ENCODE results near the gene KRTAP10-3.

- TF ChIP-seq, protein P1, sequence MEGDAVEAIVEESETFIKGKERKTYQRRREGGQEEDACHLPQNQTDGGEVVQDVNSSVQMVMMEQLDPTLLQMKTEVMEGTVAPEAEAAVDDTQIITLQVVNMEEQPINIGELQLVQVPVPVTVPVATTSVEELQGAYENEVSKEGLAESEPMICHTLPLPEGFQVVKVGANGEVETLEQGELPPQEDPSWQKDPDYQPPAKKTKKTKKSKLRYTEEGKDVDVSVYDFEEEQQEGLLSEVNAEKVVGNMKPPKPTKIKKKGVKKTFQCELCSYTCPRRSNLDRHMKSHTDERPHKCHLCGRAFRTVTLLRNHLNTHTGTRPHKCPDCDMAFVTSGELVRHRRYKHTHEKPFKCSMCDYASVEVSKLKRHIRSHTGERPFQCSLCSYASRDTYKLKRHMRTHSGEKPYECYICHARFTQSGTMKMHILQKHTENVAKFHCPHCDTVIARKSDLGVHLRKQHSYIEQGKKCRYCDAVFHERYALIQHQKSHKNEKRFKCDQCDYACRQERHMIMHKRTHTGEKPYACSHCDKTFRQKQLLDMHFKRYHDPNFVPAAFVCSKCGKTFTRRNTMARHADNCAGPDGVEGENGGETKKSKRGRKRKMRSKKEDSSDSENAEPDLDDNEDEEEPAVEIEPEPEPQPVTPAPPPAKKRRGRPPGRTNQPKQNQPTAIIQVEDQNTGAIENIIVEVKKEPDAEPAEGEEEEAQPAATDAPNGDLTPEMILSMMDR (IDR thresholded peaks at IDR 0.05): no peak
- TF ChIP-seq POLR2AphosphoS5 (IDR thresholded peaks at IDR 0.05; ENCODE audit: low read depth, low read length) (no peak), SIN3A (IDR thresholded peaks at IDR 0.05; ENCODE audit: borderline replicate concordance, insufficient read depth, low read depth, low read length) (no peak)
- TF ChIP-seq, protein P2, sequence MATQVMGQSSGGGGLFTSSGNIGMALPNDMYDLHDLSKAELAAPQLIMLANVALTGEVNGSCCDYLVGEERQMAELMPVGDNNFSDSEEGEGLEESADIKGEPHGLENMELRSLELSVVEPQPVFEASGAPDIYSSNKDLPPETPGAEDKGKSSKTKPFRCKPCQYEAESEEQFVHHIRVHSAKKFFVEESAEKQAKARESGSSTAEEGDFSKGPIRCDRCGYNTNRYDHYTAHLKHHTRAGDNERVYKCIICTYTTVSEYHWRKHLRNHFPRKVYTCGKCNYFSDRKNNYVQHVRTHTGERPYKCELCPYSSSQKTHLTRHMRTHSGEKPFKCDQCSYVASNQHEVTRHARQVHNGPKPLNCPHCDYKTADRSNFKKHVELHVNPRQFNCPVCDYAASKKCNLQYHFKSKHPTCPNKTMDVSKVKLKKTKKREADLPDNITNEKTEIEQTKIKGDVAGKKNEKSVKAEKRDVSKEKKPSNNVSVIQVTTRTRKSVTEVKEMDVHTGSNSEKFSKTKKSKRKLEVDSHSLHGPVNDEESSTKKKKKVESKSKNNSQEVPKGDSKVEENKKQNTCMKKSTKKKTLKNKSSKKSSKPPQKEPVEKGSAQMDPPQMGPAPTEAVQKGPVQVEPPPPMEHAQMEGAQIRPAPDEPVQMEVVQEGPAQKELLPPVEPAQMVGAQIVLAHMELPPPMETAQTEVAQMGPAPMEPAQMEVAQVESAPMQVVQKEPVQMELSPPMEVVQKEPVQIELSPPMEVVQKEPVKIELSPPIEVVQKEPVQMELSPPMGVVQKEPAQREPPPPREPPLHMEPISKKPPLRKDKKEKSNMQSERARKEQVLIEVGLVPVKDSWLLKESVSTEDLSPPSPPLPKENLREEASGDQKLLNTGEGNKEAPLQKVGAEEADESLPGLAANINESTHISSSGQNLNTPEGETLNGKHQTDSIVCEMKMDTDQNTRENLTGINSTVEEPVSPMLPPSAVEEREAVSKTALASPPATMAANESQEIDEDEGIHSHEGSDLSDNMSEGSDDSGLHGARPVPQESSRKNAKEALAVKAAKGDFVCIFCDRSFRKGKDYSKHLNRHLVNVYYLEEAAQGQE (IDR thresholded peaks at IDR 0.05; ENCODE audit: insufficient read depth in 1 of 2, low read depth in 2 of 2, low read length in 1 of 2): no peak
Observed at GRCh38 chr21:44566403-44566802, 7.8 kb upstream of the KRTAP10-3 start.
